SK-N-SH (cell line): ENCODE data around the gene GFI1B. TPM values are rescaled to one million over a fixed set of nuclear protein-coding genes. Genes with fewer than 3 reads are reported as not detected.

Experiments
- CTCF ChIA-PET: fragments of 300-600, 350-600 bp; formaldehyde crosslinking; extraction: SDS; loops from one replicate; lab custom pipeline; 2021; lab: Yijun Ruan, JAX
- POLR2A ChIA-PET: fragments of 350-600 bp; sonication (Branson Sonifier 250); formaldehyde crosslinking; extraction: SDS; loops from one replicate; lab custom pipeline; 2020; ENCODE audit warnings: antibody characterized with exemption, inconsistent platforms; lab: Yijun Ruan, JAX
- DNase-seq: peaks from one replicate; pipeline ENCODE4 v3.0.0; 2012
- H2AFZ ChIP-seq: fragments of 200-600 bp; sonication (generic); 2 replicates; pipeline ENCODE4 v1.8.1; 2016; ENCODE audit warnings: antibody characterized with exemption, mild to moderate bottlenecking, low read depth
- H3F3A ChIP-seq: fragments of 200-600 bp; sonication (generic); replicated peaks from 2 replicates; pipeline ENCODE3; 2016; ENCODE audit warnings: antibody characterized with exemption, mild to moderate bottlenecking; ENCODE audit not compliant: insufficient read depth
- H3K27ac ChIP-seq, 2 experiments: fragments of 200-500 bp in 1 of 2; fragments of 200-600 bp in 1 of 2; sonication (Bioruptor generic) in 1 of 2; sonication (generic), shearing (Covaris generic) in 1 of 2; 2 replicates each; pipeline versions ENCODE4 v1.5.1 to v1.6.1; 2014 to 2016; ENCODE audit warnings: low read depth in 2 of 2, inconsistent platforms in 1 of 2, low read length in 1 of 2, mild to moderate bottlenecking in 1 of 2, mixed read lengths in 1 of 2
- H3K27me3 ChIP-seq: fragments of 200-600 bp; sonication (generic), shearing (Covaris generic); 2 replicates; pipeline ENCODE4 v1.6.1; 2016; ENCODE audit warnings: mixed run types; ENCODE audit not compliant: insufficient read depth
- H3K36me3 ChIP-seq, 2 experiments: fragments of 200-500 bp in 1 of 2; fragments of 200-600 bp in 1 of 2; sonication (Bioruptor generic) in 1 of 2; sonication (generic) in 1 of 2; replicated peaks in 1 of 2; 2 replicates each; pipeline versions ENCODE3 to v1.5.1; 2014 to 2016; ENCODE audit warnings: low read length in 1 of 2, mild to moderate bottlenecking in 1 of 2; ENCODE audit not compliant: insufficient read depth in 2 of 2, control insufficient read depth in 1 of 2
- H3K4me1 ChIP-seq, 2 experiments: fragments of 200-500 bp in 1 of 2; fragments of 200-600 bp in 1 of 2; sonication (Bioruptor generic) in 1 of 2; sonication (generic), shearing (Covaris generic) in 1 of 2; 2 replicates each; pipeline versions ENCODE4 v1.5.1 to v1.6.1; 2014 to 2016; ENCODE audit warnings: low read depth in 1 of 2, low read length in 1 of 2, mixed run types in 1 of 2; ENCODE audit not compliant: insufficient read depth in 2 of 2, control insufficient read depth in 1 of 2
- H3K4me2 ChIP-seq: fragments of 200-600 bp; sonication (generic), shearing (Covaris generic); 2 replicates; pipeline ENCODE4 v1.6.1; 2017; ENCODE audit warnings: mixed run types
- H3K4me3 ChIP-seq, 2 experiments: fragments of 200-500 bp in 1 of 2; fragments of 200-600 bp in 1 of 2; sonication (Bioruptor generic) in 1 of 2; sonication (generic), shearing (Covaris generic) in 1 of 2; 2 replicates each; pipeline versions ENCODE4 v1.5.1 to v1.8.1; 2014 to 2016; ENCODE audit warnings: low read depth in 2 of 2, inconsistent platforms in 1 of 2, low read length in 1 of 2, mild to moderate bottlenecking in 1 of 2, mixed read lengths in 1 of 2, moderate library complexity in 1 of 2
- H3K79me2 ChIP-seq: fragments of 200-600 bp; sonication (generic); 2 replicates; pipeline ENCODE4 v1.8.1; 2017; ENCODE audit warnings: mild to moderate bottlenecking; ENCODE audit not compliant: insufficient read depth
- H3K9ac ChIP-seq: fragments of 200-600 bp; sonication (generic); 2 replicates; pipeline ENCODE4 v1.6.1; 2017; ENCODE audit warnings: mixed run types
- H3K9me2 ChIP-seq: fragments of 200-600 bp; sonication (generic); 2 replicates; pipeline ENCODE4 v1.6.1; 2017; ENCODE audit warnings: mixed run types
- H3K9me3 ChIP-seq: fragments of 200-600 bp; sonication (generic); 2 replicates; pipeline ENCODE4 v1.6.1; 2017; ENCODE audit warnings: mixed run types, mild to moderate bottlenecking, moderate library complexity
- H4K20me1 ChIP-seq: fragments of 200-600 bp; sonication (generic); 2 replicates; pipeline ENCODE4 v1.6.1; 2017; ENCODE audit warnings: mild to moderate bottlenecking, mixed run types; ENCODE audit not compliant: insufficient read depth
- GATA2 ChIP-seq: sonication (generic); formaldehyde crosslinking; IDR thresholded peaks from 2 replicates; pipeline ENCODE4 v1.5.0; 2020; ENCODE audit warnings: mild to moderate bottlenecking, missing genetic modification reagents
- REST ChIP-seq: IDR thresholded peaks from 2 replicates; pipeline ENCODE4 v1.6.1; 2012; ENCODE audit warnings: mild to moderate bottlenecking, low read depth, low read length, moderate library complexity
- RFX5 ChIP-seq: IDR thresholded peaks from 2 replicates; pipeline ENCODE4 v1.6.1; 2012; ENCODE audit warnings: mild to moderate bottlenecking, improper control_type of control experiment, low read length
- USF2 ChIP-seq: fragments of 150-350 bp; IDR thresholded peaks from 2 replicates; pipeline ENCODE4 v1.6.1; 2017; ENCODE audit warnings: antibody characterized with exemption, low read length, low read depth, borderline replicate concordance
- WGBS: methylation state at CpG from one replicate; pipeline ENCODE4 v1.1.6; 2017; ENCODE audit warnings: low lambda C conversion rate; 5-methylcytosine and 5-hydroxymethylcytosine counted together
- polyA plus RNA-seq, 3 experiments: library from polyadenylated mRNA; depleted of rRNA; stranded (reverse); fragments of >200 nt; gene quantifications; 2 replicates each; pipeline ENCODE4 v1.2.3, GENCODE V29; 2012

GFI1B gene
- polyA plus RNA-seq, 1 of the 3 experiments (the other 2 are of a cell fraction) = not detected

GRCh38 chr9:132986640-132987620 is 8.4 kb downstream of the GFI1B start:
- no peaks in the 10 kb centered on the region for H3K36me3 ChIP-seq
- CTCF ChIA-PET = interaction anchor here (0.7 to 1.3 kb wide), 2 partner anchors 9 to 14 kb away, joined by 3 to 9 read pairs; partner anchors contain the start of gene GFI1B
- 60% methylated on average over 21 of the region's 26 CpGs for WGBS
- H3K4me3 ChIP-seq = no peak overlapping the region
- H3K4me1 ChIP-seq = no peaks in the 10 kb centered on the region
- no peaks in the 10 kb centered on the region for H3K79me2 ChIP-seq
- TF ChIP-seq RFX5 (no peak), GATA2 (CRISPR knock-in tag) (no peak)
- TF ChIP-seq, all 33 proteins: peak for 0
- H4K20me1 ChIP-seq = no peaks in the 10 kb centered on the region
- peaks cover 6% of the 10 kb centered on the region; the same call in 1 of the 2 replicates for H3K27me3 ChIP-seq
- no peaks in the 10 kb centered on the region for H3K9me2 ChIP-seq
- H3K27ac ChIP-seq = no peak overlapping the region
- POLR2A ChIA-PET = no interaction called here
- H3K9me3 ChIP-seq = no peaks in the 10 kb centered on the region
- no peak overlapping the region for H3K9ac ChIP-seq
- DNase-seq = no peak
- no peak overlapping the region for H3K4me2 ChIP-seq
- H2AFZ ChIP-seq = no peak overlapping the region
- H3F3A ChIP-seq = no peaks in the 10 kb centered on the region

- no peak overlapping the region for H3K4me3 ChIP-seq
- ChIA-PET CTCF (interaction anchor here (1.3 kb wide), 1 partner anchor 9 kb away, joined by 4 read pairs; no protein-coding TSS in a partner anchor), POLR2A (no interaction called here)
- H3K9me2 ChIP-seq = no peaks in the 10 kb centered on the region
- no peak overlapping the region for H3K9ac ChIP-seq
- no peaks in the 10 kb centered on the region for H3K79me2 ChIP-seq
- peaks cover 18% of the 10 kb centered on the region for H3K27me3 ChIP-seq
- no peaks in the 10 kb centered on the region for H4K20me1 ChIP-seq
- no peaks in the 10 kb centered on the region for H3F3A ChIP-seq
- no peak overlapping the region for H3K4me2 ChIP-seq
- H2AFZ ChIP-seq = no peak overlapping the region
- H3K27ac ChIP-seq = no peak overlapping the region
- H3K9me3 ChIP-seq = no peaks in the 10 kb centered on the region
- TF ChIP-seq USF2 (no peak), REST (no peak)
- no peaks in the 10 kb centered on the region for H3K4me1 ChIP-seq
- 58% methylated on average over 14 of the region's 14 CpGs for WGBS
- H3K36me3 ChIP-seq = no peaks in the 10 kb centered on the region
- DNase-seq = no peak
These were observed 9.9 kb downstream of the GFI1B start for GRCh38 chr9:132988244-132989013.
